SH-SY5Y (cell line): Measurements from ENCODE around the gene IL6ST.

ENCODE experiments used
- GATA2 ChIP-seq: IDR thresholded peaks from 2 replicates; pipeline ENCODE4 v1.6.1; 2011; ENCODE audit warnings: mild to moderate bottlenecking, low read depth, low read length
- GATA3 ChIP-seq: IDR thresholded peaks from 2 replicates; pipeline ENCODE4 v1.6.1; 2011; ENCODE audit warnings: low read depth, mild to moderate bottlenecking, low read length, moderate library complexity

- TF ChIP-seq GATA3 (no peak), GATA2 (no peak)
These were observed 61.2 kb downstream of the IL6ST start for GRCh38 chr5:55933377-55934114.
